ENCODE results near the gene MXD4. TPM values are rescaled to one million over a fixed set of nuclear protein-coding genes. Genes with fewer than 3 reads are reported as not detected.

Gene MXD4
- polyA plus RNA-seq, 1 experiment: 46.0 TPM

DNA sequence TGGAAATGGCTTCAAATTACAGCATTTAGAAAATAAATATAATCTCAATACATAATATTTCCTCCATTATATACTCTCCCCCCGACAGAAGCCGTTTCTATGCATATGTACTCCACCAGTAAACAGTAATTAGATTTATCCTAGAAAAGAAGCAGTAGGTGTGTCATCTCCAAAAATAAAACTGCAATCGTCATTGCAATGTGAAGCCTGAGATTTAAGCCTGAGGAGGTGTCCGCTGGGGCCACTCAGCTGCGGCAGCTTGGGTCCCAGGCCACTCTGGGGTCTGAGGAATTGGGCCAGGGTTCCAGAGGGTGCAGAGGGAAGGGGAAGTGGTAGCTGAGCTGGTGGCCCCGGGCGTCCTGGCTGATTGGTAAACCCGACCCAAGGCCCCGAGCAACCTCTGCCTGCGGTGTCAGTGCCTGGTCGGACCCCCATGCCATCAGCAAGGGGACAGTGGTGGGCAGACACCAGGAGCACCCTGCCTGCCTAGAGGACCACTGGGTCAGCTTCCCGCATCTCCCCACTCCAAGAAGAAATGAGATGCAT is 7.8 kb upstream of the MXD4 start:
- TF ChIP-seq, protein P1, sequence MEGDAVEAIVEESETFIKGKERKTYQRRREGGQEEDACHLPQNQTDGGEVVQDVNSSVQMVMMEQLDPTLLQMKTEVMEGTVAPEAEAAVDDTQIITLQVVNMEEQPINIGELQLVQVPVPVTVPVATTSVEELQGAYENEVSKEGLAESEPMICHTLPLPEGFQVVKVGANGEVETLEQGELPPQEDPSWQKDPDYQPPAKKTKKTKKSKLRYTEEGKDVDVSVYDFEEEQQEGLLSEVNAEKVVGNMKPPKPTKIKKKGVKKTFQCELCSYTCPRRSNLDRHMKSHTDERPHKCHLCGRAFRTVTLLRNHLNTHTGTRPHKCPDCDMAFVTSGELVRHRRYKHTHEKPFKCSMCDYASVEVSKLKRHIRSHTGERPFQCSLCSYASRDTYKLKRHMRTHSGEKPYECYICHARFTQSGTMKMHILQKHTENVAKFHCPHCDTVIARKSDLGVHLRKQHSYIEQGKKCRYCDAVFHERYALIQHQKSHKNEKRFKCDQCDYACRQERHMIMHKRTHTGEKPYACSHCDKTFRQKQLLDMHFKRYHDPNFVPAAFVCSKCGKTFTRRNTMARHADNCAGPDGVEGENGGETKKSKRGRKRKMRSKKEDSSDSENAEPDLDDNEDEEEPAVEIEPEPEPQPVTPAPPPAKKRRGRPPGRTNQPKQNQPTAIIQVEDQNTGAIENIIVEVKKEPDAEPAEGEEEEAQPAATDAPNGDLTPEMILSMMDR (IDR thresholded peaks at IDR 0.05; ENCODE audit: low read depth, low read length): no peak
- POLR2A ChIA-PET: no interaction called here
- Histone ChIP-seq H3K4me3 (ENCODE audit: low read depth, low read length) (no peak overlapping the region), H3K27ac (ENCODE audit: low read depth, low read length) (no peak overlapping the region), H3K9me3 (ENCODE audit: control insufficient read depth, insufficient read depth, low read length) (no peaks in the 10 kb centered on the region; the same call in 1 of the 2 replicates), H3K27me3 (ENCODE audit: control insufficient read depth, insufficient read depth, low read length) (peaks cover 2% of the 10 kb centered on the region)
- CTCF ChIA-PET: interaction anchor here (1.1 kb wide), 1 partner anchor 84 kb away, joined by 3 read pairs; no protein-coding TSS in a partner anchor
- DNase-seq (ENCODE audit: low read depth, low spot score): no peak

- TF ChIP-seq, protein P1 (IDR thresholded peaks at IDR 0.05; ENCODE audit: low read depth, low read length): no peak
- ChIA-PET CTCF (interaction anchor here (1.1 kb wide), 1 partner anchor 85 kb away, joined by 3 read pairs; no protein-coding TSS in a partner anchor), POLR2A (no interaction called here)
- no peak for DNase-seq (ENCODE audit: low read depth, low spot score)
- Histone ChIP-seq H3K9me3 (ENCODE audit: control insufficient read depth, insufficient read depth, low read length) (no peaks in the 10 kb centered on the region; the same call in 1 of the 2 replicates), H3K4me3 (ENCODE audit: low read depth, low read length) (no peak overlapping the region), H3K27ac (ENCODE audit: low read depth, low read length) (no peak overlapping the region), H3K27me3 (ENCODE audit: control insufficient read depth, insufficient read depth, low read length) (peaks cover 2% of the 10 kb centered on the region)
Measured at GRCh38 chr4:2269206-2269531, 7.3 kb upstream of the MXD4 start.

- no peak for DNase-seq (ENCODE audit: low read depth, low spot score)
- Histone ChIP-seq H3K4me3 (ENCODE audit: low read depth, low read length) (no peak overlapping the region), H3K27ac (ENCODE audit: low read depth, low read length) (no peak overlapping the region), H3K9me3 (ENCODE audit: control insufficient read depth, insufficient read depth, low read length) (no peaks in the 10 kb centered on the region; the same call in 1 of the 2 replicates), H3K27me3 (ENCODE audit: control insufficient read depth, insufficient read depth, low read length) (peaks cover 2% of the 10 kb centered on the region)
- ChIA-PET CTCF (interaction anchor here (1.1 kb wide), 1 partner anchor 86 kb away, joined by 3 read pairs; no protein-coding TSS in a partner anchor), POLR2A (no interaction called here)
- TF ChIP-seq, protein P1 (IDR thresholded peaks at IDR 0.05; ENCODE audit: low read depth, low read length): no peak
Measured at GRCh38 chr4:2268357-2269205, 6.7 kb upstream of the MXD4 start.

GRCh38 chr4:2267841-2268240 is 5.9 kb upstream of the MXD4 start:
- Histone ChIP-seq H3K9me3 (ENCODE audit: control insufficient read depth, insufficient read depth, low read length) (no peaks in the 10 kb centered on the region), H3K27ac (ENCODE audit: low read depth, low read length) (no peak overlapping the region), H3K27me3 (ENCODE audit: control insufficient read depth, insufficient read depth, low read length) (peaks cover 2% of the 10 kb centered on the region), H3K4me3 (ENCODE audit: low read depth, low read length) (no peak overlapping the region)
- DNase-seq (ENCODE audit: low read depth, low spot score): no peak
- TF ChIP-seq, protein P1 (IDR thresholded peaks at IDR 0.05; ENCODE audit: low read depth, low read length): no peak
- CTCF ChIA-PET: no interaction called here
- POLR2A ChIA-PET: no interaction called here

GRCh38 chr4:2267320-2267811 is 5.5 kb upstream of the MXD4 start:
- Histone ChIP-seq H3K4me3 (ENCODE audit: low read depth, low read length) (no peak overlapping the region), H3K27me3 (ENCODE audit: control insufficient read depth, insufficient read depth, low read length) (peaks cover 2% of the 10 kb centered on the region), H3K9me3 (ENCODE audit: control insufficient read depth, insufficient read depth, low read length) (no peaks in the 10 kb centered on the region), H3K27ac (ENCODE audit: low read depth, low read length) (no peak overlapping the region)
- CTCF ChIA-PET: no interaction called here
- POLR2A ChIA-PET: no interaction called here
- TF ChIP-seq, protein P1 (IDR thresholded peaks at IDR 0.05; ENCODE audit: low read depth, low read length): no peak
- no peak for DNase-seq (ENCODE audit: low read depth, low spot score)

All from AG04450 (cell line).